NCI-H146 treated with DMSO at 0.1 percent for 48 hours (cell line): ENCODE data around the gene COG2.
"Not testable (repeated sequence)": the region's sequence is repeated elsewhere in the genome, so short reads cannot be mapped to it uniquely, and the experiment has no call there.

ENCODE experiments used
- DNase-seq: peaks from one replicate; lab custom pipeline; 2025; ENCODE audit not compliant: unreplicated experiment; lab: John Stamatoyannopoulos, UW

The COG2 gene

GRCh38 chr1:230626232-230626631, 16.0 kb upstream of the COG2 start:
- no peak for DNase-seq

- no peak for DNase-seq
These were observed 14.5 kb upstream of the COG2 start for GRCh38 chr1:230627767-230628166.

GRCh38 chr1:230629511-230629910, 12.8 kb upstream of the COG2 start:
- DNase-seq, result no peak

- DNase-seq, result no peak
These were observed 10.8 kb upstream of the COG2 start for GRCh38 chr1:230631477-230631876.

- DNase-seq, result peak; percentile 73
These were observed 9.9 kb upstream of the COG2 start for GRCh38 chr1:230632273-230632873.

- DNase-seq, result no peak
These were observed 8.8 kb upstream of the COG2 start for GRCh38 chr1:230633469-230633868.

GRCh38 chr1:230634384-230634783, 7.9 kb upstream of the COG2 start:
- DNase-seq, result no peak

- no peak for DNase-seq
These were observed 5.6 kb upstream of the COG2 start for GRCh38 chr1:230636575-230637148.

- DNase-seq, result no peak
These were observed 2.5 kb upstream of the COG2 start for GRCh38 chr1:230639714-230640209.

GRCh38 chr1:230641346-230641745, 935 bp upstream of the COG2 start:
- DNase-seq, result no peak

GRCh38 chr1:230641900-230642262, 400 bp upstream of the COG2 start:
- DNase-seq, result no peak

GRCh38 chr1:230643908-230644307, 1.6 kb downstream of the COG2 start:
- no peak for DNase-seq

- DNase-seq, result no peak
These were observed 4.5 kb downstream of the COG2 start for GRCh38 chr1:230646710-230647302.

GRCh38 chr1:230647321-230647720, 5.0 kb downstream of the COG2 start:
- no peak for DNase-seq

- DNase-seq, result no peak
These were observed 5.8 kb downstream of the COG2 start for GRCh38 chr1:230648114-230648513.

GRCh38 chr1:230650300-230650699, 8.0 kb downstream of the COG2 start:
- no peak for DNase-seq

- no peak for DNase-seq
These were observed 9.0 kb downstream of the COG2 start for GRCh38 chr1:230651235-230651634.

- DNase-seq, result not testable (repeated sequence)
These were observed 14.4 kb downstream of the COG2 start for GRCh38 chr1:230656719-230657118.

GRCh38 chr1:230658103-230658502, 15.8 kb downstream of the COG2 start:
- DNase-seq, result not testable (repeated sequence)

GRCh38 chr1:230658691-230659090, 16.4 kb downstream of the COG2 start:
- no peak for DNase-seq

- no peak for DNase-seq
These were observed 19.7 kb downstream of the COG2 start for GRCh38 chr1:230661976-230662375.

GRCh38 chr1:230668227-230668626, 25.9 kb downstream of the COG2 start:
- no peak for DNase-seq

GRCh38 chr1:230669543-230669942, 27.3 kb downstream of the COG2 start:
- DNase-seq, result no peak
